GM21423 (cell line): Measurements from ENCODE around the gene PRR16.

Experiments used
- ATAC-seq: cut with Tn5 transposase; IDR thresholded peaks from one replicate; pipeline ENCODE4 v1.9.1; 2021; ENCODE audit warnings: mild to moderate bottlenecking, moderate library complexity; ENCODE audit not compliant: unreplicated experiment

PRR16 gene

GRCh38 chr5:120512791-120513650, 48.9 kb downstream of the PRR16 start:
- ATAC-seq: no peak

GRCh38 chr5:120516805-120517204, 52.7 kb downstream of the PRR16 start:
- ATAC-seq: no peak

GRCh38 chr5:120517607-120518252, 53.6 kb downstream of the PRR16 start:
- ATAC-seq: no peak

- ATAC-seq: no peak
Measured at GRCh38 chr5:120518581-120518980, 54.5 kb downstream of the PRR16 start.

DNA sequence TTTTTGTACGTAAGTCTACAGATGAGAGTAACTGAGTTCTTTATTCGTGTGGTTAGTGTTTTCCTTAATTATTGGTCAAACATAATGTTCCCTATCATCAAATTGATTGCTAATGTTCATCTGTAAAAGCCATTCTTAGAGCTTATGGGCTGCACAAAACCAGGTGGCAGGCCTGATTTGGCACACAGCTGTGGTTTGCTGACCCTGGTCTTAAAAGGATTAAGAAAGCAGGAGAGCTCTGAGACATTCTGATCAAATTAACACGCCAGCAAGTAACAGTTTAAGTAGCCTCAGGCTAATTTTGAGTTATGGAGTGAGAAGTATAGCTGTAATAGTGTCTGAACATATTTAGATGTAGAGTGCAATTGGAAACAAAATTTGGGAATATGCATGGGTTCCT, 63.2 kb downstream of the PRR16 start:
- no peak for ATAC-seq

- ATAC-seq: no peak
Measured at GRCh38 chr5:120528609-120529008, 64.5 kb downstream of the PRR16 start.

GRCh38 chr5:120529386-120529785, 65.3 kb downstream of the PRR16 start:
- ATAC-seq: no peak

- no peak for ATAC-seq
Measured at GRCh38 chr5:120531215-120531614, 67.1 kb downstream of the PRR16 start.

- no peak for ATAC-seq
Measured at GRCh38 chr5:120532835-120533234, 68.7 kb downstream of the PRR16 start.

GRCh38 chr5:120533581-120533980, 69.5 kb downstream of the PRR16 start:
- ATAC-seq: no peak

- no peak for ATAC-seq
Measured at GRCh38 chr5:120535900-120536299, 71.8 kb downstream of the PRR16 start.

DNA sequence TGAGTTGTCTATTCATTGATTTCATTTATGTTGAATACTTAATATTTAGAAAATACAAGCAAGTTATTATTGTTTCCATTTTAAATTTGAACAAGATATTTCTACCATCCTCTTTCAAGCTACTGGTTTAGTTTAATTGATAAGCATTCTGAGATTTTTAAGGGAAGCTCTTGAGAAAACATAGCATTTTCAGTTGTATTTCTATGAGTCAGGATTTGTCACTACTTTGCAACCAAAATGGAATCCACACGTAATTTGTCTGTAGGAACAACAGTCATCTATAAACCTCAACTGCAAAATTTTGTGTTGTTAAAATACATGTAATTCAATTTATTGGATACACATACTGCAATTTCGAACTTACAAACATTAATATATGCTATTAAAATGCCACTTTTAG, 74.0 kb downstream of the PRR16 start:
- no peak for ATAC-seq

DNA sequence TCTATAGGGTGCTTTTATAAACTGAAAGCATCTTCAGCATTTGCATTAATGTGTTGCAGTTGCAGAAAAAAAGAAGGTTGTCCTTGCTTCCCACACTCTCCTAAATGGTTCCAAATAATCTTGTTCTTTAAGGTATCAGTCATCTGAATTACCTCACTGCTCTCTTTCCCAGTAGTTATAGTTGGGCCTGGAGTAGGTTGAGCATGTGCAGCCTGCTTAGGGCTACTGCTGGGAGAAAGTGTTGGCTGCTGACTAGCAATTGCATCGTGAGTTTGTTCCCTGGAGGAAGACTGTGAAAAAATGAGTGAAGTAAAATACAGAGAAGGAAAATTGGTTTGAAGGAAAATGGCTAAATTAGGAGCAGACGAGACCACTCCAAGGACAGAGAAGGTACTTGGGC, 74.5 kb downstream of the PRR16 start:
- no peak for ATAC-seq

DNA sequence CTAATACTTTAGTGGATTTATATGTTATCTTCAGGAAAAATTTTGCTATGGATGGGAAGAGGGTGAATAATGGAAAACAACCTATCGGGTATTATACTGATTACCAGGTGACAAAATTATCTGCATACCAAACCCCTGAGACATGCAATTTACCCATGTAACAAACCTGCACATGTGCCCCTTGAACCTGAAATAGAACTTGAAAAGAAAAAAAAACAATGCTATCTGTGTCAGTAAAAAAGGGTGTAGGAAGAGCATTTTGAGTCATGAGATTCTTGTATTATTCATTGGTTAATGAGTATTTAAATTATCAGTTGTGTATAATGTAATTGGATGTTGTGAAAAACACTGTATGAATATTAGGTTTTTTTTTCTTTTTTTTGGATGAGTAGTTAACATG, 75.4 kb downstream of the PRR16 start:
- no peak for ATAC-seq

DNA sequence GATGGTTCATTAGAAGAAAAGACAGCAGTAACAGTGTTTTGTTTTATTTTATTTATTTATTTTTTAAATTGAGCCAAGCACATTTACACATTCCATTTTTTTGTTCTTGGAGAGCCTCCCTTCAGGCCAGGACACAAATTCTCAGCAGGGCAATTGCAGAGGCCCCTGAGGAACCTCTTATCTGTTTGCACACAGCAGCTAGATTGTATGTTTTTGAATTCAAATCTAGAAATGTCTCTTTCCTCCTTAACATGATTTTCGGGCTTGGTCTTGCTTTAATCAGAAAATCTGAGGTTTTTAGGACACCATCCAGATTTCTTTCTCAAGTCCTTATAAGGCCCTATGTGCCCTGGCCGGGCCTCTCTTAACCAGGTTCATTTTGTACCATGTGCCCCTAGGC, 76.0 kb downstream of the PRR16 start:
- no peak for ATAC-seq

- ATAC-seq: no peak
Measured at GRCh38 chr5:120544043-120544442, 79.9 kb downstream of the PRR16 start.

GRCh38 chr5:120545007-120545406, 80.9 kb downstream of the PRR16 start:
- ATAC-seq: no peak

DNA sequence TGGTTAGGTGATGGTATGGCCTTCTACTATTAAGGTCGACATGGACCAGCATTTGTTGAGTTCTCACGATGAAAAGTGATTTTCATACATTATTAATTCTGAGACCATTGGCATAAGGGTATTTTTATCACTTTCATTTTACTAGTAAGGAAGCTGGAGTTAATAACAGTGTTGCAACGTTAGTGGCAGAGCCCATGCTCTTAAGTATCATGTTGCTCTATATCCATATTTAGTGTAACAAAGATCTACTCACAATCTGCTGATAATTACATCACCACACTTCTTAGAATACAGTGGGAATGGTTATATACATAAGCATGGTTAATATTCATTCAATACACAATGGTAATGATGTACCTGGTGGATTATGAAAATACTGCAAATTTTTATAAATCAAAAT, 81.9 kb downstream of the PRR16 start:
- no peak for ATAC-seq

DNA sequence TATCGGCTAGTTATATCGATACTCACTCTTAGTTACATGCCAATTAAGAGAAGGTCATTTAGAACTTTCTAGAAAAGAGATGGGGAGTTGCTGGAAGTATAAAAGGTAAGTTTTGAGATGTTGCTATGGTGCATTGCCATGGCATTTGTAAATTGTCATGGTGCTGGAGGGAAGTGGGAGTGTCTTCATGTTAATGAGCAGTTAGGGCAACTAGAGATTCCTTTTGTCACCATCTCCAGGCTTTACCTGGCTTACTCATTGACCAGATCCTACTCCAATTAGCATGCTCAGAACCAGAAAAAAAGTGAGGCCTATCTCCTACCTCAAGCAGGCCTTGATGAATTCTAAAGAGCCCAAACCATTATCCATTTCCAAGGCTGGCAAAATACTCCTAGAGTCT, 82.8 kb downstream of the PRR16 start:
- ATAC-seq: no peak

GRCh38 chr5:120550358-120550757, 86.3 kb downstream of the PRR16 start:
- ATAC-seq: no peak

DNA sequence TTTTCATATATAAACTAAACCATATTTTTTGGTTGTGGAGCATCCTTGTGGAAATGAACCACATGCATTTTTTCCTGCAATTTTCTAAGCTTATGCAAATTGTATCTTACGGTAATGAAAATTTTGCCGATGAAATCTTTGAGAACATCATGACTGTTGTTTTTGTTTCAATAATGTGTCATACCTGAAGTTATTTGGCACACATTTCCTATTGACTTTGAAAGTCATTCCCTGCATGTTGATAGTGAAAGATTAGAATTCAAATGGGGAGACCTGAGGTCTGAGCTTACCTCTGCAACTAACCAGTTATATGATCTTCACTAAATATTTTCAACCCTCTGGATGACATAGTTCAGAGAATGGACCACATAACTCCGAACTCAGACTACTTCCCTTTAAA, 88.5 kb downstream of the PRR16 start:
- no peak for ATAC-seq

- no peak for ATAC-seq
Measured at GRCh38 chr5:120555345-120555744, 91.2 kb downstream of the PRR16 start.
